Measurements from ENCODE around the gene ERO1B.

Gene ERO1B

GRCh38 chr1:236258114-236258622, 23.6 kb downstream of the ERO1B start:
- Histone ChIP-seq H3K9ac (ENCODE audit: low read depth, low read length, poor library complexity, severe bottlenecking) (no peak overlapping the region), H3F3A (ENCODE audit: low read depth) (no peaks in the 10 kb centered on the region), H3K4me2 (ENCODE audit: low read depth, low read length, poor library complexity, severe bottlenecking) (no peak overlapping the region), H3K79me2 (ENCODE audit: insufficient read depth, low read length) (peaks cover 7% of the 10 kb centered on the region; the same call in 1 of the 2 replicates), H3K9me3 (ENCODE audit: insufficient read depth, low read depth, low read length) (peaks cover 23% of the 10 kb centered on the region; the same call in 1 of the 2 replicates), H2AFZ (ENCODE audit: low read length) (no peak overlapping the region), H3K9me2 (replicated peaks; ENCODE audit: low read depth, low read length) (no peaks in the 10 kb centered on the region), H3K27me3 (ENCODE audit: insufficient read depth, low read length, poor library complexity, severe bottlenecking) (no peaks in the 10 kb centered on the region), H3K4me1 (ENCODE audit: insufficient read depth, low read length, poor library complexity, severe bottlenecking) (no peaks in the 10 kb centered on the region), H3K36me3 (ENCODE audit: insufficient read depth, low read length) (peaks cover 19% of the 10 kb centered on the region; the same call in 1 of the 2 replicates), H4K20me1 (ENCODE audit: insufficient read depth, low read length, poor library complexity, severe bottlenecking) (no peaks in the 10 kb centered on the region), H3K4me3 (ENCODE audit: low read length, poor library complexity, severe bottlenecking) (no peak overlapping the region)
- TF ChIP-seq EZH2phosphoT487 (IDR thresholded peaks at IDR 0.05; ENCODE audit: borderline replicate concordance) (no peak), CTCF (conservative IDR thresholded peaks at IDR 0.05; ENCODE audit: low read length) (no peak)

DNA sequence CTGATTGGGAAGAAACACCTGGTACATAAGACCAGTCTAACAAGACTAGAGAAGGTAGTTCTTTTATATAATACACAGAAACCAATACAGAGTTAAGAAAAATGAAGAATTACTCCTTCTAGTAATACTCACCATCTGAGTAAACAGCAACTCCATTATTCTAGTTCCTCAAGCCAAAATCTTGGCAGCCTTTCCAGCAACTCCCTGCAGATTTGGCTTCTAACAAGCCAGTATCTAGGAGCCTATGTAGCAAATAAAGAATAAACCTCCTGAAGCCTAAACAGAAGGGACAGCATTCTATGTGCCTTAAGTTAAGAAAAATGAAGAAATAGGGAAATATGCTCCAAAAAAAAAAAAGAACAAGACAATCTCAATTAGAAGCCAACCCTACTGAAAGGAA, 24.5 kb downstream of the ERO1B start:
- H3K4me2 ChIP-seq (ENCODE audit: low read depth, low read length, poor library complexity, severe bottlenecking) = no peak overlapping the region
- H3K9me3 ChIP-seq (ENCODE audit: insufficient read depth, low read depth, low read length) = peaks cover 23% of the 10 kb centered on the region; the same call in 1 of the 2 replicates
- TF ChIP-seq CTCF (conservative IDR thresholded peaks at IDR 0.05; ENCODE audit: low read length) = no peak
- TF ChIP-seq EZH2phosphoT487 (IDR thresholded peaks at IDR 0.05; ENCODE audit: borderline replicate concordance) = no peak

GRCh38 chr1:236253918-236254637, 27.7 kb downstream of the ERO1B start:
- no peak overlapping the region for H3K4me3 ChIP-seq (ENCODE audit: low read length, poor library complexity, severe bottlenecking)
- peaks cover 16% of the 10 kb centered on the region; the same call in 1 of the 2 replicates for H3K36me3 ChIP-seq (ENCODE audit: insufficient read depth, low read length)
- H3K79me2 ChIP-seq (ENCODE audit: insufficient read depth, low read length) = peaks cover 7% of the 10 kb centered on the region; the same call in 1 of the 2 replicates
- no peaks in the 10 kb centered on the region for H3K27me3 ChIP-seq (ENCODE audit: insufficient read depth, low read length, poor library complexity, severe bottlenecking)
- peaks cover 14% of the 10 kb centered on the region; the same call in 1 of the 2 replicates for H3K9me3 ChIP-seq (ENCODE audit: insufficient read depth, low read depth, low read length)
- no peak overlapping the region for H2AFZ ChIP-seq (ENCODE audit: low read length)
- no peaks in the 10 kb centered on the region for H3K4me1 ChIP-seq (ENCODE audit: insufficient read depth, low read length, poor library complexity, severe bottlenecking)
- H4K20me1 ChIP-seq (ENCODE audit: insufficient read depth, low read length, poor library complexity, severe bottlenecking) = no peaks in the 10 kb centered on the region
- H3K9ac ChIP-seq (ENCODE audit: low read depth, low read length, poor library complexity, severe bottlenecking) = no peak overlapping the region
- no peaks in the 10 kb centered on the region for H3K9me2 ChIP-seq (replicated peaks; ENCODE audit: low read depth, low read length)
- no peaks in the 10 kb centered on the region for H3F3A ChIP-seq (ENCODE audit: low read depth)
- TF ChIP-seq CTCF (conservative IDR thresholded peaks at IDR 0.05; ENCODE audit: low read length) (no peak), EZH2phosphoT487 (IDR thresholded peaks at IDR 0.05; ENCODE audit: borderline replicate concordance) (no peak)
- no peak overlapping the region for H3K4me2 ChIP-seq (ENCODE audit: low read depth, low read length, poor library complexity, severe bottlenecking)

More for the DNA sequence above, 24.5 kb downstream of the ERO1B start:
- Histone ChIP-seq H4K20me1 (ENCODE audit: insufficient read depth, low read length, poor library complexity, severe bottlenecking) (no peaks in the 10 kb centered on the region), H2AFZ (ENCODE audit: low read length) (no peak overlapping the region), H3K9ac (ENCODE audit: low read depth, low read length, poor library complexity, severe bottlenecking) (no peak overlapping the region), H3K36me3 (ENCODE audit: insufficient read depth, low read length) (peaks cover 18% of the 10 kb centered on the region; the same call in 1 of the 2 replicates), H3F3A (ENCODE audit: low read depth) (no peaks in the 10 kb centered on the region), H3K4me3 (ENCODE audit: low read length, poor library complexity, severe bottlenecking) (no peak overlapping the region), H3K4me1 (ENCODE audit: insufficient read depth, low read length, poor library complexity, severe bottlenecking) (no peaks in the 10 kb centered on the region), H3K9me2 (replicated peaks; ENCODE audit: low read depth, low read length) (no peaks in the 10 kb centered on the region), H3K79me2 (ENCODE audit: insufficient read depth, low read length) (peaks cover 7% of the 10 kb centered on the region; the same call in 1 of the 2 replicates), H3K27me3 (ENCODE audit: insufficient read depth, low read length, poor library complexity, severe bottlenecking) (no peaks in the 10 kb centered on the region)

Data from Loucy (cell line).